PC-3 (cell line): ENCODE results near the gene MIGA1. TPM values are rescaled to one million over a fixed set of nuclear protein-coding genes. Genes with fewer than 3 reads are reported as not detected.

Experiments
- ATAC-seq: fragments of 200-7000 bp; cut with Tn5 transposase; 2 replicates; pipeline ENCODE4 v1.9.1; 2020; ENCODE audit warnings: mild to moderate bottlenecking, moderate library complexity
- BruUV-seq: library from RNA; stranded (reverse); fragments of 400-500 nt; replicated peaks from 2 replicates; lab custom pipeline; 2021; lab: Mats Ljungman, UMichigan
- CTCF ChIA-PET: fragments of 300-600 bp; sonication (Branson Sonifier 250); formaldehyde crosslinking; loops from one replicate; lab custom pipeline; 2022; ENCODE audit warnings: antibody characterized with exemption; lab: Charles Lee
- POLR2A ChIA-PET: fragments of 300-600 bp; sonication (Branson Sonifier 250); formaldehyde crosslinking; loops from one replicate; lab custom pipeline; 2022; ENCODE audit warnings: antibody characterized with exemption; ENCODE audit not compliant: unreplicated experiment; lab: Charles Lee
- DNase-seq: peaks from one replicate; pipeline ENCODE4 v3.0.0-alpha.2; 2015
- H2AFZ ChIP-seq: fragments of 300-600 bp; sonication (generic); 2 replicates; pipeline ENCODE4 v1.6.0; 2016; ENCODE audit warnings: antibody characterized with exemption, low read length
- H3F3A ChIP-seq: fragments of 300-600 bp; sonication (generic); one replicate; pipeline ENCODE4 v1.6.0; 2017; ENCODE audit warnings: antibody characterized with exemption, low read length, control low read depth, mild to moderate bottlenecking; ENCODE audit not compliant: unreplicated experiment
- H3K27ac ChIP-seq: fragments of 300-600 bp; sonication (generic); 2 replicates; pipeline ENCODE4 v1.5.1; 2016; ENCODE audit warnings: mild to moderate bottlenecking, low read length
- H3K27me3 ChIP-seq: fragments of 300-600 bp; sonication (generic); 2 replicates; pipeline ENCODE4 v1.6.1; 2016; ENCODE audit warnings: low read length, mixed read lengths
- H3K36me3 ChIP-seq: fragments of 300-600 bp; sonication (generic); 2 replicates; pipeline ENCODE4 v1.6.1; 2016; ENCODE audit warnings: low read depth, mixed run types, low read length, mixed read lengths
- H3K4me1 ChIP-seq: fragments of 300-600 bp; sonication (generic); 2 replicates; pipeline ENCODE4 v1.5.1; 2016; ENCODE audit warnings: low read length; ENCODE audit not compliant: insufficient read depth
- H3K4me2 ChIP-seq: fragments of 300-600 bp; sonication (generic); 2 replicates; pipeline ENCODE4 v1.6.0; 2016; ENCODE audit warnings: low read length
- H3K4me3 ChIP-seq: fragments of 300-600 bp; sonication (generic); 2 replicates; pipeline ENCODE4 v1.5.1; 2016; ENCODE audit warnings: mild to moderate bottlenecking, low read length, mixed read lengths
- H3K79me2 ChIP-seq: fragments of 300-600 bp; sonication (generic); 2 replicates; pipeline ENCODE4 v1.6.1; 2017; ENCODE audit warnings: low read length, mixed read lengths
- H3K9ac ChIP-seq: fragments of 300-600 bp; sonication (generic); 2 replicates; pipeline ENCODE4 v1.6.0; 2016; ENCODE audit warnings: mild to moderate bottlenecking, low read length
- H3K9me2 ChIP-seq: fragments of 300-600 bp; sonication (generic); replicated peaks from 2 replicates; pipeline ENCODE4 v1.6.1; 2016; ENCODE audit warnings: mixed run types, low read length, mixed read lengths
- H3K9me3 ChIP-seq: fragments of 300-600 bp; sonication (generic); 2 replicates; pipeline ENCODE4 v1.6.1; 2016; ENCODE audit warnings: low read length, mixed read lengths
- H4K20me1 ChIP-seq: fragments of 300-600 bp; sonication (generic); 2 replicates; pipeline ENCODE4 v1.6.1; 2016; ENCODE audit warnings: low read length, mixed read lengths
- EZH2 ChIP-seq: fragments of 300-600 bp; sonication (generic); IDR thresholded peaks from one replicate; pipeline ENCODE4 v1.6.1; 2017; ENCODE audit warnings: antibody characterized with exemption, mild to moderate bottlenecking, low read length; ENCODE audit not compliant: unreplicated experiment
- EZH2phosphoT487 ChIP-seq: fragments of 300-600 bp; sonication (generic); IDR thresholded peaks from 2 replicates; pipeline ENCODE4 v1.6.1; 2018; ENCODE audit warnings: mild to moderate bottlenecking, antibody characterized with exemption, low read length, borderline replicate concordance
- intact Hi-C: fragments of 100-400 bp; cut with micrococcal nuclease; formaldehyde crosslinking; loops from 2 replicates; pipeline ENCODE4 v1.9.0; 2023
- total RNA-seq: library from RNA; depleted of rRNA; stranded (reverse); fragments of >200 nt; gene quantifications from 2 replicates; pipeline ENCODE4 v1.2.3, GENCODE V29; 2014
- TF ChIP-seq, protein P1 (sequence below): fragments of 300-600 bp; sonication (generic); conservative IDR thresholded peaks from 2 replicates; pipeline ENCODE4 v1.5.1; 2017; ENCODE audit warnings: antibody characterized with exemption, low read depth, mild to moderate bottlenecking, low read length

Gene MIGA1
- total RNA-seq, 1 experiment from 2014 or later = 6.5 TPM

DNA sequence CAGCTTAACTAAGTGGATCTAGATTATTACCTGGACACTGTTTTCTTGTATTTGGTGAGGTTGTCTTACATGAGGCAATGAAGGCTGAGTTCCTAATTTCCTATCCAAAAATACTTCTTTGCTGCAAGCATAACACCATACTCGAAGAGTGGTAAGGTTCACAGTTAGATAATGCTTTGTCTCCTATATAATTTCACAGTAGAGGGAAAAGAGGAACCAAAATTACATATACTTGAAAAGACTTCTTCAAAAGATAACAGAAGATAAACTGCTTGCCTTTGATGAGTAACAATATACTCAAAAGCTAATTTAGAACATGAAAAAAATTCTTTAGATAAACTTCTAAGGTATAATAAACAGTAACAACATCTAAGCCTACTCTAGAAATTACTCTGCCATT is 40.2 kb upstream of the MIGA1 start:
- Histone ChIP-seq H3F3A (no peaks in the 10 kb centered on the region), H3K4me1 (no peaks in the 10 kb centered on the region), H3K9me3 (no peaks in the 10 kb centered on the region), H3K36me3 (peaks cover 4% of the 10 kb centered on the region; the same call in 1 of the 2 replicates), H2AFZ (no peak overlapping the region), H3K9ac (no peak overlapping the region), H3K4me2 (no peak overlapping the region), H4K20me1 (no peaks in the 10 kb centered on the region), H3K27ac (no peak overlapping the region), H3K79me2 (peaks cover 24% of the 10 kb centered on the region), H3K9me2 (no peaks in the 10 kb centered on the region), H3K4me3 (no peak overlapping the region), H3K27me3 (no peaks in the 10 kb centered on the region)
- TF ChIP-seq EZH2 (no peak), EZH2phosphoT487 (no peak)
- TF ChIP-seq, protein P1, sequence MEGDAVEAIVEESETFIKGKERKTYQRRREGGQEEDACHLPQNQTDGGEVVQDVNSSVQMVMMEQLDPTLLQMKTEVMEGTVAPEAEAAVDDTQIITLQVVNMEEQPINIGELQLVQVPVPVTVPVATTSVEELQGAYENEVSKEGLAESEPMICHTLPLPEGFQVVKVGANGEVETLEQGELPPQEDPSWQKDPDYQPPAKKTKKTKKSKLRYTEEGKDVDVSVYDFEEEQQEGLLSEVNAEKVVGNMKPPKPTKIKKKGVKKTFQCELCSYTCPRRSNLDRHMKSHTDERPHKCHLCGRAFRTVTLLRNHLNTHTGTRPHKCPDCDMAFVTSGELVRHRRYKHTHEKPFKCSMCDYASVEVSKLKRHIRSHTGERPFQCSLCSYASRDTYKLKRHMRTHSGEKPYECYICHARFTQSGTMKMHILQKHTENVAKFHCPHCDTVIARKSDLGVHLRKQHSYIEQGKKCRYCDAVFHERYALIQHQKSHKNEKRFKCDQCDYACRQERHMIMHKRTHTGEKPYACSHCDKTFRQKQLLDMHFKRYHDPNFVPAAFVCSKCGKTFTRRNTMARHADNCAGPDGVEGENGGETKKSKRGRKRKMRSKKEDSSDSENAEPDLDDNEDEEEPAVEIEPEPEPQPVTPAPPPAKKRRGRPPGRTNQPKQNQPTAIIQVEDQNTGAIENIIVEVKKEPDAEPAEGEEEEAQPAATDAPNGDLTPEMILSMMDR = no peak
- ChIA-PET POLR2A (no interaction called here), CTCF (no interaction called here)
- no TSS peak for BruUV-seq
- DNase-seq (no peak), ATAC-seq (no peak)
- intact Hi-C loops = no loop called here

GRCh38 chr1:77741316-77741715 is 38.1 kb upstream of the MIGA1 start:
- TF ChIP-seq EZH2phosphoT487 (no peak), EZH2 (no peak)
- TF ChIP-seq, protein P1 = no peak
- no peak overlapping the region for H3K4me3 ChIP-seq
- DNase-seq (no peak), ATAC-seq (no peak)
- H3K36me3 ChIP-seq = no peaks in the 10 kb centered on the region; the same call in 1 of the 2 replicates
- H3K27ac ChIP-seq = no peak overlapping the region
- H4K20me1 ChIP-seq = no peaks in the 10 kb centered on the region
- no peaks in the 10 kb centered on the region for H3F3A ChIP-seq
- H3K4me2 ChIP-seq = no peak overlapping the region
- ChIA-PET CTCF (no interaction called here), POLR2A (interaction anchor here (0.5 kb wide), 1 partner anchor 57 kb away, joined by 3 read pairs; no protein-coding TSS in a partner anchor)
- intact Hi-C loops = no loop called here
- no peak overlapping the region for H3K9ac ChIP-seq
- no peaks in the 10 kb centered on the region for H3K9me2 ChIP-seq
- no peaks in the 10 kb centered on the region for H3K9me3 ChIP-seq
- BruUV-seq = no TSS peak
- H2AFZ ChIP-seq = no peak overlapping the region
- no peaks in the 10 kb centered on the region for H3K27me3 ChIP-seq
- peaks cover 31% of the 10 kb centered on the region for H3K79me2 ChIP-seq
- no peaks in the 10 kb centered on the region for H3K4me1 ChIP-seq

DNA sequence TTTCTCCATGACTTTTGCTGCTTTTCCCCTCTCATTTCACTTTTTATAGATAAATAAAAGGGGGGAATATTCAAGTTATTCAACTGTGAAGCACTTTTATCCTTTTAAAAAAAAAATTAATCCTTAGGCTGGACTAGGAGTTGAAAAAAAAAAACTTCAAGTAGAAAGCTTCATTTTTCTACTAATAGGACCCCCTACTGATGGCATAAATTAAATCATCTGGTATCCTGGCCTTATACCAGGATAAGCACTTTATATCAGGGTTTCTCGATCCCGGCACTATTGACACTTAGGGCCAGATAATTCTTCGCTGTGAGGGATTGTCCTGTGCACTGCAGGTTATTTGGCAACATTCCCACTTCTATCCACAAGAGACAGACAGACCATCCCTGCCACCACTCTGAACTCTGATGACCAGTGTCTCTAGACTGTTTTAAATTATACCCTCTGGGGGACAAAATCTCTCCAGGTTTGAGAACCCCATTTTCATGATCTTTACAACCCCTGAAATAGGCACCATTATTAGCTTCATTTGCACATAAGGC is 37.4 kb upstream of the MIGA1 start:
- no peaks in the 10 kb centered on the region for H3K27me3 ChIP-seq
- no peak overlapping the region for H3K9ac ChIP-seq
- peaks cover 36% of the 10 kb centered on the region for H3K79me2 ChIP-seq
- H3K9me3 ChIP-seq = no peaks in the 10 kb centered on the region
- H3K4me2 ChIP-seq = no peak overlapping the region
- no peaks in the 10 kb centered on the region for H3F3A ChIP-seq
- H4K20me1 ChIP-seq = no peaks in the 10 kb centered on the region
- ATAC-seq (no peak), DNase-seq (no peak)
- POLR2A ChIA-PET = no interaction called here
- TF ChIP-seq EZH2 = no peak
- no peak overlapping the region for H3K27ac ChIP-seq
- no peaks in the 10 kb centered on the region; the same call in 1 of the 2 replicates for H3K36me3 ChIP-seq
- H3K4me1 ChIP-seq = no peaks in the 10 kb centered on the region
- no peak overlapping the region for H2AFZ ChIP-seq
- BruUV-seq = no TSS peak
- no peaks in the 10 kb centered on the region for H3K9me2 ChIP-seq
- CTCF ChIA-PET = no interaction called here
- intact Hi-C loops = no loop called here
- H3K4me3 ChIP-seq = no peak overlapping the region
